GM21723 (cell line): ENCODE data around the gene OCA2.
"Not testable (repeated sequence)": the region's sequence is repeated elsewhere in the genome, so short reads cannot be mapped to it uniquely, and the experiment has no call there.

Experiments used
- ATAC-seq: cut with Tn5 transposase; IDR thresholded peaks from one replicate; pipeline ENCODE4 v1.9.1; 2021; ENCODE audit warnings: mild to moderate bottlenecking, moderate library complexity; ENCODE audit not compliant: unreplicated experiment

OCA2 gene

DNA sequence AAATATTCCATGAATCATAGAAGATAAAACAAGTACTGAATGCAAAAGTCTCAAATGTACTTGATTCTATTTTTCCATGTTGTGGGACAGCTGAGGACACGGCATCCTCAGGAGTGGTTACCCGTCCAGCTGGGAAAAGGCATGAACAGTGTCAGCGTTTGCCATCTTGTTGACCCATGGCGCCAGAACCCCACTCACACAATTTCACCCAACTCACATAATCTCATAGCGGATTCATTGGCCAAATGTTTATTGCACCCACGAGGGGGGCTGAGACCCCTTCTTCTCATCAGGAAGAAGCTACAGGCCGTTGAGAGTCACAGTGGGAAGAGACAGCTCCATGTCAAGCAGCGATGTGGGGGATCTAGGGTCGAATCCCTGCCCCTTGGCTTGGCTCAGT is 72.9 kb downstream of the OCA2 start:
- ATAC-seq = no peak

DNA sequence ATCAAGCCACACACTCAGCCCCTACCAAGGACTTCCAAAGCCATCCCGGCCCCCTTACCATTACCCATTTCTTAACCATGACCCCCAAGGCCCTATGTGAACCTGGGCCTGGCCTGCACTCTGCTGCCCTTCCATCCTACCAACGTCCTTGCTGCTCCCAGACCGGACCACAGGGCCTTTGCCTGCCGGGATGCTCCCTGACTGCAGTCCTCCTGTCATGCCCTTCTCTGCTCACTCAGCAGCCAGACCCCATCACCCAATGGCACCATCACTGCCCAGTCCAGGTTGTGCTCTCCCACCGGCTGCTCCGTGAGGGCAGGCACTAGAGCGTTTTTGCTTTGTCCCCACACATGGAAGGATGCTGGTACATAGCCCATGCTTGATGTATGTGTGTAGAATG is 73.7 kb downstream of the OCA2 start:
- no peak for ATAC-seq

- ATAC-seq = no peak
Observed at GRCh38 chr15:28024889-28025250, 74.2 kb downstream of the OCA2 start.

DNA sequence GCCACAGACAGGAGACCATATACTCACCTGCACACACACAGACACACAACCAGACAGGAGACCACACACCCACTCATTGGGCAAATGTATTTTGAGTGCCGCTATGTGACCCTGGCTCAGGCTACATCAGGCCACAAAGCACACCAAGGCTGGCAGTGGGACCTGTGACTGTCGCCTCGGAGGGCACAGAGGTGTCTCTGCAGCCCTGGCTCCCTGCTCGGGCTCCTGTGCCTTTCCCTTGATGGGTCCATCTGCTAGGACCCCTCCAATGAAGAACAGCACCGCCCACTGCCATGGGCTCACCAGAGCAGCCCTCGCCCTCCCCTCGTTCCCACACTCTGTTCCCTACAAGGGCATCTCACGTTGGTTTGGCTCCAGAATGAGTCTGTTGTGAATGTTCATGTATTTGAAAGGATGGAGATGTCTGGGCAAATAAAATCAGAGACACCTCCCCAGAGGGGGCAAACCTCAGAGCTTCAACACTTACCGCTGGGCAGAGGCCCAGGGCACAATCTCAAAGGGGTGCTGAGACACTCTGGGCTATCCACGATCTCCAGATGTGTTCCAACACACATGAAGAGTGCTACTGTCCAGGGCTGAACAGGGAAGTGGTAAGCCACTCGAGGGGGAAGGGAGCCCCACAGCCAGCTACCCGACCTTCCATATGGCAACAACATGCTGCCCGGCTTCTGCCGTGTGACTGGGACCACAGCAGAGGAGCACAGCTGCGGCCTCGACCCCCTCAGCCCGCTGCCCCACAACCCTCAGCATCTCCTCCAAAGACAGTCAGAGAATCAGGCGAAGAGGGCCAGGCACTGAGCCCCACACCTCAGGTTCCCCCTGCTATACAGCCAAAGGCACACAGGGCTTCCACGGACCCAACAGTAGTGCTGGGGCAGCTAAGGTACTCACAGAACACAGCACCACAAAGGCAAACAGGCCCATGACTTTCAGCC is 74.9 kb downstream of the OCA2 start:
- ATAC-seq = no peak

- no peak for ATAC-seq
Observed at GRCh38 chr15:28023422-28023821, 75.7 kb downstream of the OCA2 start.

GRCh38 chr15:28022961-28023360 is 76.2 kb downstream of the OCA2 start:
- no peak for ATAC-seq

DNA sequence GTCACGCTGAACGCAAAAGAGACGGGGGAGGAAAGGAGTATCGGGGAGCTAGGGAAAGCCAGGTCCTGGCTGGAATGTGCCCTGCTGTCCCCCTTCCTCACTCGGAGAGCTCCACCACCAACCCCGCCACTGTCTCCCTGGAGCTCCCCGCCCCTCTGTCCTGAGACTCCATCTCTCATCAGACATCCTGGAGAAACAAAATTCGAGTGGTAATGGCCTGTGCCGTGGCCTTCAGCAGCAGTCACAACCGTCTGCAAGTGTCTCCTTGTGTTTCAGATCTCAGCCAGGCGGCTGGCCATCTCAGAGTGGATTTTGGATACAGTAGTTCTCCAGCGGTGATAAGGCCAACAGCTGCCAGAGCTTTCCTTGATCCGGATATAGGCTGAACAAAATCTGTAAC is 76.9 kb downstream of the OCA2 start:
- no peak for ATAC-seq

GRCh38 chr15:28021281-28022039 is 77.7 kb downstream of the OCA2 start:
- ATAC-seq = no peak

- ATAC-seq = no peak
Observed at GRCh38 chr15:28020644-28021043, 78.5 kb downstream of the OCA2 start.

DNA sequence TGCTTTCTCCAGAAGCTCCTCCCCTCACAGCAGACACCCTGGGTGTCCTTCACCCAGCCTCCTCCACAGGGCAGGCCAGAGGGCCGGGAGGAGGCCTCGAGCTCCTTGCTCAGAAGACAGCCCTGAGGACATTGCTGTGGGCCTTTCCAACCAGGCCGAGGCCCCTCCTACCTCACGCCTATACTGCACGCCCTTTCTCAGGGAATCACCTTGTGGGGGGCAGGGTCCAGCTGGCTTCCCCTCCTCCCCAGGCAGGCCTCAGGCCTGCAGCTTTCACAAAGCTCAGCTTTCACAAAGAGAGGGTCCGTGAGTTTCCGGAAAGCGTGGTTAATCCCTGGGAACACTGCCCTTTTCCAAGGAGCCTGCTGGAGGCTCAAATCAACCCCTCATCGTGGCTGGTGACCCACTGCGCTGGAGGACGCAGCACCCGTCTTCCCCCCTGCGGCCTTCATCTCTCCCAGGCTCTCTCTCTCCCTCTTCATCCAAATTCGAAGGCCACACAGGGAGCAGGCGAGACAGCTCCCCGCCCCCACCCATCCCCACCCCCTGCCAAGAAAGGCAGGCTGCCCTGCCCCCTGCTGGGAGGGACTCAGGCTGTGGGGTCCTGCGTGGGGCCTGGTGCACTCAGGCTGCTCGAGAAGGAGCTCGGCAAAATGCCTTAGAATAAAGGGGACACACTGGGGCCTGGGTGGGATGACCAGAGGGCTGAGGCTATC is 79.4 kb downstream of the OCA2 start:
- no peak for ATAC-seq

- no peak for ATAC-seq
Observed at GRCh38 chr15:28018291-28019044, 80.6 kb downstream of the OCA2 start.

- ATAC-seq = no peak
Observed at GRCh38 chr15:28017423-28017924, 81.6 kb downstream of the OCA2 start.

DNA sequence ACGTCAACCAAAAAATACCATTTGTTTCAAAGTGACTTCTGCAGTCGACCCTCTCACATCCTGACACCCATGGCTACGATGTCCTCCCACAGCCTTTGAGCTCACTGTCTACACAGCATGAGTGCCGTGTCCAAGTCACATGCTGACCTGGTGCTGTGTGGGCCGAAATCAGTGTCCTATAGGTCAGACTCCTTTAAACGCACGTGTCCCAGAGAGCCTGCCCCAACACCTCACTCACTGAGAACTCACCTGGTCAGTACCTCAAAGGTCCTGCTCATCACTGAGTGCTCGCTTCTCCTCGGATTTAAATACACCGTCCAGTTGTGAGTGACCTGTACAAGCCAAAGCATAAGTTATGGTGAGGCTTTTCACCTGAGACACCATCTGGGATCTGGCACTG is 83.3 kb downstream of the OCA2 start:
- no peak for ATAC-seq

DNA sequence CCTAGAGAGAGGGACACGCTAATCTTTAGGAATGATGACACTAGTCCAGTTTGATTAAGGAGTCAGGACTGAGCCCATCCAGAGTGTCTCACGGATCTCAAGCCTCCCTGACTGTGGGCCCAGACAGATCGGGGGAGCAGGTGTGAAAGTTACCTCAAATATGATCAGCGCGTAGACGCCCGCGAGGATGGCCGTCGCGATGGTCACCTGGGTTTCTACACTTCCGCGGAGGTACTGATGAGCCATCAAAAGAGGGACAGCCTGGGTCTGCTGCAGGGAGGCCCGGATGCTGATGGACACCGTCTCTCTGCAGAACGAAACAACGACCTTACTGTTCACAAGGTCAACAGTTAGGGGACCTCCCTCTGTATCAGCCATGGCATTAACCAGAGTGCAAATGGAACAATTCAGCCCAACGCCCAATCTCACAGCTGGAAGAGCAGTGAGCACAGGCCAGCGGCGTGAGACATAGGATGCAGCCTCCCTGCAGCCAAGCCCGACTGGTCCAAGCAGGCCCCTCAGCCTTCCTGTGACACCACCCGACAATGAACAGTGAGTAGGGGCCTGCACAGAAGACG is 84.4 kb downstream of the OCA2 start:
- no peak for ATAC-seq

GRCh38 chr15:28013976-28014375 is 85.1 kb downstream of the OCA2 start:
- no peak for ATAC-seq

- no peak for ATAC-seq
Observed at GRCh38 chr15:28013480-28013879, 85.6 kb downstream of the OCA2 start.

DNA sequence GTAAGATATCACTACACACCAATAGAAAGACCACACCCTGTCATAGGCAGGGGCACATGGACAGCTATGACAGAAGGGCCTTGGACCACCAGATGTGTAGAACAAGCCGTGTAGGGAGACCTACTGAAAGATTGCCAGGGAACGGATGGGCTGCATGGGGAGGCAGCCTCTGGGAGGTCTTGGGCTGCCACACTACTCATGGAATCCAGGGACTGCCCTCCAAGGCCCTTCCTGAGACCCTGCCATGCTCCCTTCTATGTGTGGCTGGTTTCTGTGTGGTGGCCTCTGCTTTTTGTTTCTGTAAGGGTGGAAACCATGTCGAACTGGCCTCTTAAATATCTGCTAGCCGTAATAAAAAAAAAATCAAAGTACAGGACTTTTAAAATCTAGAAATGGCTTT is 86.9 kb downstream of the OCA2 start:
- ATAC-seq = no peak

GRCh38 chr15:28008175-28008574 is 90.9 kb downstream of the OCA2 start:
- not testable (repeated sequence) for ATAC-seq

- no peak for ATAC-seq
Observed at GRCh38 chr15:28006116-28006905, 92.8 kb downstream of the OCA2 start.
